ENCODE data around the gene ZMYND19.

GRCh38 chr9:137550231-137550621 lies 40.1 kb downstream of the ZMYND19 start, which contains the start of gene PNPLA7:
- TF ChIP-seq EP300 (IDR thresholded peaks at IDR 0.05) (no peak), POLR2AphosphoS5 (IDR thresholded peaks at IDR 0.05) (peak; percentile 69 to 81 (median 73))

Measured in stomach (tissue), 4 donors.